ENCODE measurements around the gene SLC22A12. TPM values are rescaled to one million over a fixed set of nuclear protein-coding genes. Genes with fewer than 3 reads are reported as not detected.
"Not testable (repeated sequence)": the region's sequence is repeated elsewhere in the genome, so short reads cannot be mapped to it uniquely, and the experiment has no call there.

SLC22A12 gene
- total RNA-seq, 2 donors from 2014 or later: not detected

DNA sequence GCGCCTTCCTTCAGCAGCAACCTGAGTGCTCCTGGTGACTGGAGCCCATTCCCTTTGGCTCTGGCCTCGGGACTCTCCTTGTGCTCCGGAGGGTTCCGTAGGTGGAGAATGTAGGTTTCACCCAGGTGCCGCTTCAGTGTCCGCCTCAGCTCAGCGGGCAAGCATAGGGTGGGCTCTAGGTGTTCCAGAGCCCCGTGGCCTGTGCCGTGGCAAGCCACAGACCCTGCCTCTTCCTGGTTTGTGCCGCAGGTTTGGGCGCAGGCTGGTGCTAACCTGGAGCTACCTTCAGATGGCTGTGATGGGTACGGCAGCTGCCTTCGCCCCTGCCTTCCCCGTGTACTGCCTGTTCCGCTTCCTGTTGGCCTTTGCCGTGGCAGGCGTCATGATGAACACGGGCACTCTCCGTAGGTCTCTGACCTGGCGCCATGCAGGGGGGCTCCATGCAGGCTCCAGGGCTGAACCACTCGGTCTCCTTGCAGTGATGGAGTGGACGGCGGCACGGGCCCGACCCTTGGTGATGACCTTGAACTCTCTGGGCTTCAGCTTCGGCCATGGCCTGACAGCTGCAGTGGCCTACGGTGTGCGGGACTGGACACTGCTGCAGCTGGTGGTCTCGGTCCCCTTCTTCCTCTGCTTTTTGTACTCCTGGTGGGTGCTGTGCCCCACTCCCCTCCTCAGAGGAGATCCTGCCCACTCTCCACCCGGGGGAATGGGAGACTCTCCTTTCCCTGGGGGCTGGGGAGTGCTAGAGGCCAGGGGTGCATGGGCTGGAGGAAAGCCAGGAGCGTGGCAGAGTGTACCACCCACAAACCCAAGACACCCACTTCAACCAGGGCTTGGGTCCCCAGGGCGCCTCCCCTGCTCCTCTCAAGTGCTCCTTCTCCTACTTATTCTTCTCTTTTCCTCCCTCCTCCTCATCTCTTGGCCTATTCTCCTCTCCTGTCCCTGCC is 2.4 kb downstream of the SLC22A12 start:
- 82 to 86% methylated on average over 31 to 32 of the region's 32 CpGs for WGBS, 2 donors
- DNase-seq (no peak), ATAC-seq (no peak)
- Histone ChIP-seq H3K9me3 (no peaks in the 10 kb centered on the region), H3K4me1 (no peaks in the 10 kb centered on the region), H3K36me3 (replicated peaks in 1 of 2; ENCODE audit: insufficient read depth in 1 of 2, low read depth in 2 of 2) (no peaks in the 10 kb centered on the region), H3K27me3 (no peaks in the 10 kb centered on the region), H3K4me3 (no peak overlapping the region), H3K27ac (no peak overlapping the region)
- TF ChIP-seq, protein P1, sequence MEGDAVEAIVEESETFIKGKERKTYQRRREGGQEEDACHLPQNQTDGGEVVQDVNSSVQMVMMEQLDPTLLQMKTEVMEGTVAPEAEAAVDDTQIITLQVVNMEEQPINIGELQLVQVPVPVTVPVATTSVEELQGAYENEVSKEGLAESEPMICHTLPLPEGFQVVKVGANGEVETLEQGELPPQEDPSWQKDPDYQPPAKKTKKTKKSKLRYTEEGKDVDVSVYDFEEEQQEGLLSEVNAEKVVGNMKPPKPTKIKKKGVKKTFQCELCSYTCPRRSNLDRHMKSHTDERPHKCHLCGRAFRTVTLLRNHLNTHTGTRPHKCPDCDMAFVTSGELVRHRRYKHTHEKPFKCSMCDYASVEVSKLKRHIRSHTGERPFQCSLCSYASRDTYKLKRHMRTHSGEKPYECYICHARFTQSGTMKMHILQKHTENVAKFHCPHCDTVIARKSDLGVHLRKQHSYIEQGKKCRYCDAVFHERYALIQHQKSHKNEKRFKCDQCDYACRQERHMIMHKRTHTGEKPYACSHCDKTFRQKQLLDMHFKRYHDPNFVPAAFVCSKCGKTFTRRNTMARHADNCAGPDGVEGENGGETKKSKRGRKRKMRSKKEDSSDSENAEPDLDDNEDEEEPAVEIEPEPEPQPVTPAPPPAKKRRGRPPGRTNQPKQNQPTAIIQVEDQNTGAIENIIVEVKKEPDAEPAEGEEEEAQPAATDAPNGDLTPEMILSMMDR (IDR thresholded peaks at IDR 0.05): no peak
- no peak for TF ChIP-seq POLR2A (IDR thresholded peaks at IDR 0.05)
- intact Hi-C loops (cut with DNase I): no loop called here

DNA sequence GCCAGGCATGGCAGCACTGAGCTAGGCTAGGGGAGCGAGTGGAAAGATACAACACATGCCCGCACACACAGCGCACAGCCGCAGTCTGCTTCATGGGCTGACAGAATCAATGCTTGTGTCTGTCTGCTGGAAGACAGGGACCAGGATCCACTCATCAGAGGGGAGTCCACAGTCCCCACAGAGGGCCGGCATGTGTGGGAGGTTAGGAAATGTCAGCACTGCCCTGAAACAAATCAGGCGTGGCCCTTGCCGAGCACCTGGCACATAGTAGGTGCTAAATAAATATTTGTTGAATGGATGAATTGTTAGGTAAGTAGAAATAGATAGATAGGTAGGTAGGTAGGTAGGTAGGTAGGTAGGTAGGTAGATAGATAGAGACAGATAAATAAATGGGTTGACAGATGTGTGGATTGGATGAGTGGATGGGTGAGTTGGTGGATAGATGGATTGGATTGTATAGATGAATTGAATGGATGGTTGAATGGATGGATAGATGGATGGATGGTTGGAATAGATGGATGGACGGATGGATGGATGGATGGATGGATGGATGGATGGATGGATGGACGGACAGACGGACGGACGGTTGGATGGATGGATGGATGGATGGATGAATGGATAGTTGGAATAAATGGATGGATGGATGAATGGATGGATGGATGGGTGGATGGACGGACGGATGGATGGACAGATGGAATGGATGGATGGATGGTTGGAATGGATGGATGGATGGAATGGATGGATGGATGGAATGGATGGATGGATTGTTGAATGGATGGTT is 3.3 kb downstream of the SLC22A12 start:
- Histone ChIP-seq H3K4me1 (no peaks in the 10 kb centered on the region), H3K36me3 (replicated peaks in 1 of 2; ENCODE audit: insufficient read depth in 1 of 2, low read depth in 2 of 2) (no peaks in the 10 kb centered on the region), H3K9me3 (no peaks in the 10 kb centered on the region), H3K27ac (no peak overlapping the region), H3K4me3 (no peak overlapping the region), H3K27me3 (no peaks in the 10 kb centered on the region)
- intact Hi-C loops (cut with DNase I): no loop called here
- ATAC-seq (no peak), DNase-seq (no peak)
- TF ChIP-seq, protein P1 (IDR thresholded peaks at IDR 0.05): no peak
- no peak for TF ChIP-seq POLR2A (IDR thresholded peaks at IDR 0.05)
- WGBS, 2 donors: 80 to 91% methylated on average over 14 of the region's 14 CpGs

DNA sequence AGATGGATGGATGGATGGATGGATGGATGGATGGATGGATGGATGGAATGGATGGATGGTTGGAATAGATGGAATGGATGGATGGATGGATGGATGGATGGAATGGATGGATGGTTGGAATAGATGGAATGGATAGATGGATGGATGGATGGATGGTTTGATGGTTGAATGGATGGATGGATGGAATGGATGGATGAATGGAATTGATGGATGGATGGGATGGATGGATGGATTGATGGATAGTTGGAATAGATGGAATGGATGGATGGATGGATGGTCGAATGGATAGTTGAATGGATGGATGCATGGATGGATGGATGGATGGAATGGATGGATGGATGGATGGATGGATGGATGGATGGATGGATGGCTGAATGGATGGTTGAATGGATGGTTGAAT is 4.9 kb downstream of the SLC22A12 start:
- H3K9me3 ChIP-seq; H3K4me1 ChIP-seq; H3K27ac ChIP-seq; intact Hi-C loops (cut with DNase I); H3K36me3 ChIP-seq (replicated peaks in 1 of 2; ENCODE audit: insufficient read depth in 1 of 2, low read depth in 2 of 2); H3K27me3 ChIP-seq; ATAC-seq; H3K4me3 ChIP-seq; DNase-seq: not testable (repeated sequence)
- 46 to 55% methylated on average over 1 of the region's 1 CpG for WGBS, 2 donors

GRCh38 chr11:64597671-64598101 is 6.7 kb downstream of the SLC22A12 start:
- ATAC-seq (no peak), DNase-seq (no peak)
- intact Hi-C loops (cut with DNase I): no loop called here
- WGBS, 2 donors: 82 to 84% methylated on average over 12 to 13 of the region's 13 CpGs
- H3K4me1 ChIP-seq: no peaks in the 10 kb centered on the region
- H3K27me3 ChIP-seq: no peaks in the 10 kb centered on the region
- H3K27ac ChIP-seq: no peak overlapping the region
- no peak for TF ChIP-seq POLR2A (IDR thresholded peaks at IDR 0.05)
- TF ChIP-seq, protein P1 (IDR thresholded peaks at IDR 0.05): no peak
- no peak overlapping the region for H3K4me3 ChIP-seq
- H3K36me3 ChIP-seq (replicated peaks in 1 of 2; ENCODE audit: insufficient read depth in 1 of 2, low read depth in 2 of 2): no peaks in the 10 kb centered on the region
- no peaks in the 10 kb centered on the region for H3K9me3 ChIP-seq

DNA sequence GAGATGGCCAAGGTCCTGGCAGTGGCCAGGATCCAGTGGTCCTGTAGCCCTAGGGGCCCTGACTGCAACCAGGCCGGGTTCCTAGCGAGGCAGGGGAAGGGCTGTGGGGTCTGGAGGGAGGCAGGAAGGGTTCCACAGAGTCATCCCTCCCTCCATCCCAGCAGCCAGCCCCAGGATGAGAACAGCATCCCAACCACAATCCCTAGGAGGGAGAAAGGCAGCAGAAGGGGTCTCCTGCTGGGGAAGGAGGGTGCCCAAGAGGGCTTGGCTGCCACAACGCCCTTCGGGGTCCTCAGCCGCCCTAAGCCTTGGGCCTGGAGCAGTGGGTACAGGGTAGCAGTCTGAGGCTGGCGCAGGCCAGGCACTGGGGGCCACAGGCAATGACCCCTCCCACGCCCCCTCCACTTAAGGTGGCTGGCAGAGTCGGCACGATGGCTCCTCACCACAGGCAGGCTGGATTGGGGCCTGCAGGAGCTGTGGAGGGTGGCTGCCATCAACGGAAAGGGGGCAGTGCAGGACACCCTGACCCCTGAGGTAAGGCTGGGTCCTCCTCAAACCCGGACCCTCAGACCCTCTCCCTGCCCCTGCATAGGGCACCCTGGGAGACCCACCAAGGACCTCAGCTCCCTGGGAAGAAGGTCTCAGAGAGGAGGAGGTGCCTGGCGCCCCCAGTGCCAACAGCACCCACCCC is 7.2 kb downstream of the SLC22A12 start:
- intact Hi-C loops (cut with DNase I): no loop called here
- 74 to 84% methylated on average over 6 to 12 of the region's 12 CpGs for WGBS, 2 donors

More for the DNA sequence above, 7.2 kb downstream of the SLC22A12 start:
- TF ChIP-seq, protein P1 (IDR thresholded peaks at IDR 0.05): no peak
- no peak for TF ChIP-seq POLR2A (IDR thresholded peaks at IDR 0.05)
- H3K4me1 ChIP-seq: no peaks in the 10 kb centered on the region
- no peaks in the 10 kb centered on the region for H3K9me3 ChIP-seq
- H3K27ac ChIP-seq: no peak overlapping the region
- DNase-seq: no peak
- no peak for ATAC-seq
- no peak overlapping the region for H3K4me3 ChIP-seq
- H3K36me3 ChIP-seq (replicated peaks in 1 of 2; ENCODE audit: insufficient read depth in 1 of 2, low read depth in 2 of 2): no peaks in the 10 kb centered on the region
- no peaks in the 10 kb centered on the region for H3K27me3 ChIP-seq
